Left kidney (tissue), 8 donors: Measurements from ENCODE around the gene HIF1A. TPM values are rescaled to one million over a fixed set of nuclear protein-coding genes. Genes with fewer than 3 reads are reported as not detected.
"Not testable (repeated sequence)": the region's sequence is repeated elsewhere in the genome, so short reads cannot be mapped to it uniquely, and the experiment has no call there.

Source experiments
- DNase-seq: peaks from one replicate; pipeline ENCODE4 v3.0.0-alpha.2; 2013
- long read RNA-seq, 8 donors: transcript quantifications; one replicate each; lab custom pipeline, GENCODE V29; 2026
- polyA plus RNA-seq: library from polyadenylated mRNA; unstranded; fragments of 120-200 nt; gene quantifications from one replicate; pipeline ENCODE4 v1.2.1, GENCODE V29; 2013; ENCODE audit not compliant: insufficient read length

HIF1A gene
- polyA plus RNA-seq, result 182 TPM
- long read RNA-seq, donor 1, transcript HIF1A-202 (15 exons, 3,919 nt), result major isoform, 8 of 140 reads
- long read RNA-seq, donor 1, partial matches to known transcripts, result 122 of 140 reads
- long read RNA-seq, donor 1, other reads (novel, unspliced or antisense), result 0 of 140 reads
- long read RNA-seq, donor 2, transcript HIF1A-203 (15 exons, 3,922 nt), result major isoform, 5 of 29 reads
- long read RNA-seq, donor 2, transcript HIF1A-202 (15 exons, 3,919 nt), result major isoform, 5 of 29 reads
- long read RNA-seq, donor 2, partial matches to known transcripts, result 13 of 29 reads
- long read RNA-seq, donor 2, other reads (novel, unspliced or antisense), result 0 of 29 reads
- long read RNA-seq, donor 3, transcript HIF1A-202 (15 exons, 3,919 nt), result major isoform, 6 of 11 reads
- long read RNA-seq, donor 3, partial matches to known transcripts, result 0 of 11 reads
- long read RNA-seq, donor 3, other reads (novel, unspliced or antisense), result 0 of 11 reads
- long read RNA-seq, donor 4, partial matches to known transcripts, result 13 of 13 reads
- long read RNA-seq, donor 4, other reads (novel, unspliced or antisense), result 0 of 13 reads
- long read RNA-seq, donor 5, transcript HIF1A-202 (15 exons, 3,919 nt), result major isoform, 6 of 20 reads
- long read RNA-seq, donor 5, partial matches to known transcripts, result 5 of 20 reads
- long read RNA-seq, donor 5, other reads (novel, unspliced or antisense), result 0 of 20 reads
- long read RNA-seq, donor 6, transcript HIF1A-202 (15 exons, 3,919 nt), result major isoform, 9 of 48 reads
- long read RNA-seq, donor 6, partial matches to known transcripts, result 34 of 48 reads
- long read RNA-seq, donor 6, other reads (novel, unspliced or antisense), result 0 of 48 reads
- long read RNA-seq, donor 7, transcript HIF1A-202 (15 exons, 3,919 nt), result major isoform, 12 of 41 reads
- long read RNA-seq, donor 7, partial matches to known transcripts, result 20 of 41 reads
- long read RNA-seq, donor 7, other reads (novel, unspliced or antisense), result 0 of 41 reads
- long read RNA-seq, donor 8, transcript HIF1A-202 (15 exons, 3,919 nt), result major isoform, 7 of 36 reads
- long read RNA-seq, donor 8, partial matches to known transcripts, result 26 of 36 reads
- long read RNA-seq, donor 8, other reads (novel, unspliced or antisense), result 0 of 36 reads

GRCh38 chr14:61694830-61695694, at the start of gene HIF1A:
Gene HIF1A (plus strand): TSS chr14:61695513. CDS start chr14:61695805, 292 bp downstream.
- DNase-seq, result peak; percentile 97

GRCh38 chr14:61646366-61647116, 48.8 kb upstream of the HIF1A start:
- DNase-seq, result no peak

- no peak for DNase-seq
These were observed 47.6 kb upstream of the HIF1A start for GRCh38 chr14:61647704-61648103.

DNA sequence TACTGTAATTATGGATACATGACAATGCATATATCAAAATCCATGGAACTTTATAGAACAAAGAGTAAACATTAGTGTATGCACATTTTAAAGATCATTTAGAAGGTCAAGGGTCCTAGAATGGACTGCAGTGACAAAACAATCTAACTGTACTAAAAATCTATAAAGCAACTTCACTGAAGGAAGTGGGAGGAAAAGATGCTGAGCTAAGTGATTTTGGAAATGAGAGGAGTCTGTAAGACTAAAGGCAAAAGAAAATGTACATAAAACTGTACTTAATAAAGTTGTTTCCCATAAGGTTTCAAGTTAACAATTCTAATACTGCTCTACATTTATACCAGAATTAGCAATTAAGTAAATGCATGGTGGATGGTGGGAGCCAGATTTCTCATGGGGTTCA, 46.9 kb upstream of the HIF1A start:
- DNase-seq, result no peak

DNA sequence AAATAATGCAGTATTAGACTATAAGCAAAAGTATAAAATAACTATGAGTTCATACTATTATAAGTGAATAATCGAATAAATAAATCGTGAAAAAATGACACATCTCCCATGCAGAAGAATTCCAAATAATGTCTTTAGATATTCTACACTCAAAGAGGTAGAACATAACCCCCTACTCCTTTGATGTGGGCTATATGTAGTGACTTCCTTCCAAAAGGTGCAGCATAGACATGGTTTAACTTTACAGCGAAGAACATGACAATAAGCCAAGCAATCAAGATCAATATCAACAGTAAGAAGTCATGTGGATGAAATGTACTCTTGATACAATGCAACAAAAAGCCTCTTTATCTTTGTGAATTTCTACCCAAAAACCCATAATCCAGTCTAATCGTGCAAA, 46.0 kb upstream of the HIF1A start:
- DNase-seq, result no peak

DNA sequence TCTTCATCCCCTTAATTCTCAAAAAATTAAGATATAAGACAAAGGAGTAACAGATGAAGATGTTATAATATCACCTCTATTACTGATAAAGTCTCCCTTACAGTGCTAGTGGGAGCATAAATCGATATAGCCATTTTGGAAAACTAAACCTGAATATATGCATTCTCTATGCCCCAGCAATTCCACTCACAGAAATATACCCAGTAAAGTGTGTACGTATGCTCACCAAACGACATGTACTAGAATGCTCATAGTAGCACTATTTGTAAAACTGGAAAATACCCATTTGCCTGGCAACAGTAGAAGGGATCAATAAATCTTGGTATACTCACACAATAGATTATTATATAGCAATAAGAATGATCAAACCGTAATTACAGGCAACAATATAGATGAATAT, 44.0 kb upstream of the HIF1A start:
- no peak for DNase-seq

DNA sequence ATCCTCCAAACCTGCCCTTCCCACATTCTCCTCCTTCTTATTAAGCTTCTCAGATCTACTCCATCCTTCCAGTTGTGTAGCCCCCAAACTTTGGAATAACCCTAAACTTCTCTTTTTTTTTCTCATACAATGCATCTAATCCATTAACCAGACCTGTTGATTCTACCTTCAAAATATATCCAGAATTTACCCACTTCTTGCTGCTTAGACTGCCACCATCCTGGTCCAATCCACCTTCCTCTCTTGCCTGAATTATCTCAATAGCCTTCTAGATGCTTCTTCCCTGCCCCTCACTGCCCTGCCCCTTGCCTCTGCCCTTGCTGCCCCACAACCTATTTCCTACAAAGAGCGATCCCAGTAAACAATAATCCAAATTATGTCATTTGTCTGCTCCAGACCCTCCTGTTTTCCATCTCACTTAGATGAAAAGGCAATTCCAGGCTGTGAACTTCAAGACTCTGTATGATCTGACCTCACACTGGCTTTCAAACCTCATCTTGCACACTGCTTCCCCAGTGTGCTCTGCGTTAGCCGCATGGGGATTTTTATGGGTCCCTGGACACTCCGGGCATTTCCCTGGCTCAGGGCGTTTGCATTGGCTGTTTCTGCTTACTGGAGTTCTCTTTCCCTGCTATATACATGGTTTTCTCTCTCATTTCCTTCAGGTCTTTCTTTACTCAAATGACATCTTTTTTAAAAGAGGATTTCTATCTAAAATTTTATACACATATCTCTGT, 42.6 kb upstream of the HIF1A start:
- no peak for DNase-seq

DNA sequence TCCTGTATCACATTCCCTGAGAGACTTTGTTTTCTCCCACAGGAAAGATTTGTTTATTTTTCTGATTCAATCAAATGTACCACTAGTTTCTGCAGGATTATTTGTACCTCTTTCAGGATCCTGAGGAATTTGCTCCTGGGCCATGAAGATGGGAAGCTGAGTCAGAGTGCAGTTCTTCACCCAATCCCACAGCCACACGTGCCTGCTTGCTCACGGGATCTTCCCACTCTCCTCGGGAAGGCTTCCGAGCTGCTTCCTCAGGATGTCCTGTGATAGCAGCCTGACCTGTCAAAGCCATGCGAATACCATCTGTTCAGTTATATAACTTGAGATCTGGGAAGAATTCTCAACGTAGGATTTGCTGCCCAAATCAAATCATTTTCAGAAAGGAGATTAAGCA, 41.8 kb upstream of the HIF1A start:
- DNase-seq, result no peak

GRCh38 chr14:61654026-61654425, 41.3 kb upstream of the HIF1A start:
- DNase-seq, result no peak

DNA sequence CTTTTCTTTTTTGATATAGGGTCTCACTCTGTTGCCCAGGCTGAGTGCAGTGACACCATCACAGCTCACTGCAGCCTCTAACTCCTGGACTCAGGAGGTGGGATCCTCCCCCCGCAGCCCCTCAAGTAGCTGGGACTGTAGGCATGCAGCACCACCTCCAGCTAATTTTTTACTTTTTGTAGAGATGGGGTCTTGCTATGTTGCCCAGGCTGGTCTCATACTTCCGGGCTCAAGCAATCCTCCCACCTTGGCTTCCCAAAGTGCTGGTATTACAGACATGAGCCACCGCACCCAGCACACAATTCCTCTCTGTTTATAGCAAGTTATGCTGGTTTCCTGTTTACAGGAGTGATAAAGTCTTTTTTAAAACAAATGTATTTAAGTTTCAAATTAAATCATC, 39.5 kb upstream of the HIF1A start:
- DNase-seq, result no peak

GRCh38 chr14:61656341-61656740, 39.0 kb upstream of the HIF1A start:
- DNase-seq, result no peak

GRCh38 chr14:61658111-61658510, 37.2 kb upstream of the HIF1A start:
- DNase-seq, result not testable (repeated sequence)

- DNase-seq, result no peak
These were observed 35.7 kb upstream of the HIF1A start for GRCh38 chr14:61659582-61659981.

DNA sequence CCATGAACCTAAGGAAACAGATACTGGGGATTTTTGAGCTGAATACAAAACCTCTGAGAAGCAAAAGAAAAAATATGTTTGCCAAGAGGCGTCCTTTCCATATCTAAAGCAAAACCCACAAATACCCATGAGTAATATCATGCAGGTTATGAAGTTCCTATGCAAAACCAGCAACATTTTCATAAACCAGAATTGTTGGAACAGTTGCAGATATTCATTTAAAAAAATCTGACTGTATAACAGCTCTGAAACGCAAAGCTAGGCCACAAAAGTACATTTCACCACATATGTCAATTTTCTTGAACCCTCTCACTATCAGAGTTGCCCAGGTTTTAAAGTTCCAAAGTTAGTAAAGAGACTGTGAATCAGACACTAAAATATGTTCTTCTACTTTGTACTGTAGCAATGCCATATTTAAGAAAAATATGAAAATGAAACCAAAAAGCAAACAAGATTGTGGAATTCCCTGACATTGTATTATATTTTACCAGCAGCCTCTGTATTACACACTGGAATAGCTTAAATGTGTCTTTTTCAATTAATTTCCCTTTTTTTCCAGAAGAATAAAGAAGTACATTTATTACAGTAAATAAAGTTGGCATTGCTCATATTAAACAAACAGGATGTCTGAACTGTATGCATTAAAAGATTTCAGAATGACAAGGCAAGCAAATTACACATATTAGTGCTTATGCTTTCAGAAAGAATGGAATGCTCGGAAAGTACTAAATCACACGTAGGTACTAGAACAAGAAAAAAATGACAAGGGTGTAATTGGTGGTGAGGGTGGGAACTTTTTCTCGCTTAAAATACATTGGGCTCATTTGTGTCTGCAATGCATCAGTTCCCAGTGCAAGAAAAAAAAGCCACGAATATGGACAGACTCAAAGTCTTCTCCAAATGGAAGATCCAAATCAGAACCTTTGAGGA, 33.6 kb upstream of the HIF1A start:
- DNase-seq, result no peak

DNA sequence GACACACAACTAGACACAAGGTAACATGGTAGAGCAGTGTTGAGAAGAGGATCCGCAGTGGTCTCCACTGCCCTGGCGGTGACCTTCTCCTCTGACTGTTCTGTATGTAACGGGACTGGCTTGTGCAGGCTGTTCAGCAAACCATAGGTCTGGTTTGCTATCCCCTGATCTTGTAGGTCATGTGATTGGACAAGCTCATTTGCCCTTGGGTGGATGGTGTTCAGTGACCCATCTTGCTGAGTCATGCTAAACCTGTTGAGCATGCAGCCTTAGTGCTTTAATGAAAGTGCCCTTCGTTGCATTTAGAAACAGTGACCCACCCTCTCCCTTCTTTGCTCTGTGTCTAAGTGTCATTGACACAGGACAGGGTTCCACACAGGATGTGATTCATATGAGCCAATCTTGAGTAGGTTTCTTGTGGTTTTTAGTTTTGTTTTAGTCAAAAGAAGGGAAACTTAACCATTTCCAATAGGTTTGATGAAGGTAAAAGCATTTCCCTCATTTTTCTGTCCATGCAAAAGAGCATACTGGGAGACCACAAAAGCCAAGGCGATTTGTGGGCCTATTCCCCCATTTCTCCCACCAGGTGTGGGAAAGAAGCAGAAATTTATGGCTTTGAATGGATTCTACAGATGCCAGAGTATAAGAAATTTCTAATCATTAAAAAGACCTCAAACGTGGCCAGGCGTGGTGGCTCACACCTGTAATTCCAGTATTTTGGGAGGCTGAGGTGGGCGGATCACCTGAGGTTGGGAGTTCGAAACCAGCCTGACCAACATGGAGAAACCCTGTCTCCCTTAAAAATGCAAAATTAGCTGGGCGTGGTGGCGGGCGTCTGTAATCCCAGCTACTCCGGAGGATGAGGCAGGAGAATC, 32.6 kb upstream of the HIF1A start:
- DNase-seq, result no peak

DNA sequence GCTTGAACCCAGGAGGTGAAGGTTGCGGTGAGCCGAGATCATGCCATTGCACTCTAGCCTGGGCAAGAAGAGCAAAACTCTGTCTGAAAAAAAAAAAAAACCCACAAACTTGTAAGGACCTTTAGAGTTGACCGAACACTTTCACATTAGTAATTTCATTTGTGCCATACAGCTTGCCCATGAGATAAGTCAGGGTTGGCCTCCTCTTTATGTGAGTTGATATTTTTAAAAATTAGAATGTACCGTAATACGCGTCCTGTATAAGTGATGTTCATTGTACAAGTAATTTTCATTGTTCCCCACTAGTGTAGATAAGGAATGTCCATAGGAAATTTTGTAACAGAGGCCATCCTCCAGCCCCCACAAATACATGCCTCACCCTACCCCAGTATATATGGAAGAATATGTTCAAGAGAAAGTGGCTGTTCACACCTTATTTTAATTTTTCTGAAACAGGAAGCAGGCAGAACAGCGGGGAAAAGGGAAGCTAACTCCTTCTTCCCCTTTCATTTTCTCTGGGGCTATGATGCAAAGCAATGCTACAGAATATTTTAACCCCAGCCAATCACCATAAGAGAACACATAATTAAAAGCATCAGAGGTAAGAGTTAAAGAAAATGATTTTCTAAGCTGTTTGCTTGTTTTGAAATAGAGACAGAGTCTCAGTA, 31.9 kb upstream of the HIF1A start:
- no peak for DNase-seq

DNA sequence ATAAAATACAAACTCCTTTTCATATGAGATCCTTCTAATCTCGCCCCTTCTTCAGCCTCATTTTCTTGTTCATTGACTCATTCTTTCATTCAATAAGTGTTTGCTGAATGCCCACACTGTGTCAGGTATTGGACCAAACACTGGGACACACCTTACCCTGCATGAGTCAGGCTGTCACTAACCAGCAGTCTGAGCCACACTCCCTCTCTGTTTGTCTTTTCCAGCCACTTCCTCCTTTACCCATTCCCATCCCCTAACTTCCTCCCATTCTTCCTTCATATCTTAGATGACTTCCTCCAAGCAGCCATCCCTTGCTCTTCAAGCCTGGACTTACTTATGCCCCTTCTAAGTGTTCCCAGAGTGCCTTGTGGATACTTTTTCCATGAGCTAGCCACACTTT, 27.0 kb upstream of the HIF1A start:
- DNase-seq, result no peak
